ENCODE measurements around the gene FGFBP1. TPM values are rescaled to one million over a fixed set of nuclear protein-coding genes. Genes with fewer than 3 reads are reported as not detected.

Gene FGFBP1
- total and polyA plus RNA-seq, 11 donors = 1.1 TPM; not detected in 10

GRCh38 chr4:15942283-15942682, 3.7 kb upstream of the FGFBP1 start:
- Histone ChIP-seq H3K4me1 (no peaks in the 10 kb centered on the region), H3K4me3 (no peak overlapping the region), H3K36me3 (no peaks in the 10 kb centered on the region), H3K27ac (no peak overlapping the region), H3K9me3 (no peaks in the 10 kb centered on the region), H3K27me3 (peaks cover 0 to 6% (median 0%) of the 10 kb centered on the region in 9 donors)
- WGBS, 4 donors = 81 to 95% (median 87%) methylated on average over 1 of the region's 1 CpG
- DNase-seq = no peak
- intact Hi-C loops (cut with DNase I) = no loop called here
- ATAC-seq = no peak
- TF ChIP-seq, protein P1, sequence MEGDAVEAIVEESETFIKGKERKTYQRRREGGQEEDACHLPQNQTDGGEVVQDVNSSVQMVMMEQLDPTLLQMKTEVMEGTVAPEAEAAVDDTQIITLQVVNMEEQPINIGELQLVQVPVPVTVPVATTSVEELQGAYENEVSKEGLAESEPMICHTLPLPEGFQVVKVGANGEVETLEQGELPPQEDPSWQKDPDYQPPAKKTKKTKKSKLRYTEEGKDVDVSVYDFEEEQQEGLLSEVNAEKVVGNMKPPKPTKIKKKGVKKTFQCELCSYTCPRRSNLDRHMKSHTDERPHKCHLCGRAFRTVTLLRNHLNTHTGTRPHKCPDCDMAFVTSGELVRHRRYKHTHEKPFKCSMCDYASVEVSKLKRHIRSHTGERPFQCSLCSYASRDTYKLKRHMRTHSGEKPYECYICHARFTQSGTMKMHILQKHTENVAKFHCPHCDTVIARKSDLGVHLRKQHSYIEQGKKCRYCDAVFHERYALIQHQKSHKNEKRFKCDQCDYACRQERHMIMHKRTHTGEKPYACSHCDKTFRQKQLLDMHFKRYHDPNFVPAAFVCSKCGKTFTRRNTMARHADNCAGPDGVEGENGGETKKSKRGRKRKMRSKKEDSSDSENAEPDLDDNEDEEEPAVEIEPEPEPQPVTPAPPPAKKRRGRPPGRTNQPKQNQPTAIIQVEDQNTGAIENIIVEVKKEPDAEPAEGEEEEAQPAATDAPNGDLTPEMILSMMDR (IDR thresholded peaks at IDR 0.05) = no peak

GRCh38 chr4:15938182-15938581, 358 bp downstream of the FGFBP1 start:
- intact Hi-C loops (cut with DNase I) = no loop called here
- DNase-seq (no peak), ATAC-seq (no peak)
- TF ChIP-seq, protein P1 (IDR thresholded peaks at IDR 0.05) = no peak
- no peak for TF ChIP-seq POLR2A (IDR thresholded peaks at IDR 0.05)
- Histone ChIP-seq H3K27ac (no peak overlapping the region), H3K27me3 (peaks cover 0 to 6% (median 0%) of the 10 kb centered on the region in 9 donors), H3K4me3 (no peak overlapping the region), H3K9me3 (no peaks in the 10 kb centered on the region), H3K36me3 (no peaks in the 10 kb centered on the region), H3K4me1 (peaks cover 0 to 9% (median 0%) of the 10 kb centered on the region in 12 donors)
- WGBS, 4 donors = 31 to 36% (median 35%) methylated on average over 7 to 8 of the region's 8 CpGs

DNA sequence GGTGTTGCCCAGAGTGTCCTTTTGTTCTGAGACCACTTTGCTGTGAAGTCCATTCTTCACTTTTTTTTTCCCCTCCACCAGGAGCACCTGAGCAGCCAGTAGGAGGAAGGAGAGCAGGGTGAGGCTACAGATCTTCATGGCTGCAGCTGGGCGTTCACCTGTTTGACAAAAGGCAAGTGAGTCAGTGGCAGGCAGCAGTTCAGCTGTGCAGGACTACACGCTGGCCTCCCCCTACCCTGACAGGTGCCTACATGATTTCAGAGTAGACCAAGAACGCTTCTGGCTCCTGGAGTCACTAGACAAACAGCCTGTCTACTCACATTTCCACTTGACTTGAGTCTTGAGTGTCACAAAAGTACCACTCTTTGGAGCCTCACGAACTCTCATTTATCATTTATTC, 2.0 kb downstream of the FGFBP1 start:
- WGBS, 4 donors = 68 to 85% (median 77%) methylated on average over 4 of the region's 4 CpGs

GRCh38 chr4:15935504-15936402, 2.8 kb downstream of the FGFBP1 start:
- DNase-seq (no peak), ATAC-seq (peak in 2 of 4 donors; percentile 33 to 42)
- peaks cover 0 to 9% (median 0%) of the 10 kb centered on the region in 12 donors for H3K4me1 ChIP-seq
- WGBS, 4 donors = 63 to 71% (median 67%) methylated on average over 10 of the region's 10 CpGs
- no peak for TF ChIP-seq POLR2A (IDR thresholded peaks at IDR 0.05)
- TF ChIP-seq, protein P1 (IDR thresholded peaks at IDR 0.05) = no peak
- peak overlapping the region in 2 of 12 donors; percentile 48 to 49 for H3K27ac ChIP-seq
- intact Hi-C loops (cut with DNase I) = no loop called here
- H3K36me3 ChIP-seq = no peaks in the 10 kb centered on the region
- H3K9me3 ChIP-seq = no peaks in the 10 kb centered on the region
- H3K27me3 ChIP-seq = peaks cover 0 to 7% (median 1%) of the 10 kb centered on the region in 9 donors
- peak overlapping the region in 1 of 12 donors; percentile 16 for H3K4me3 ChIP-seq

More for the DNA sequence above, 2.0 kb downstream of the FGFBP1 start:
- H3K36me3 ChIP-seq = no peaks in the 10 kb centered on the region
- H3K9me3 ChIP-seq = no peaks in the 10 kb centered on the region
- H3K27me3 ChIP-seq = peaks cover 0 to 7% (median 0%) of the 10 kb centered on the region in 9 donors
- intact Hi-C loops (cut with DNase I) = no loop called here
- H3K4me1 ChIP-seq = peaks cover 0 to 9% (median 0%) of the 10 kb centered on the region in 12 donors
- no peak for TF ChIP-seq POLR2A (IDR thresholded peaks at IDR 0.05)
- TF ChIP-seq, protein P1 (IDR thresholded peaks at IDR 0.05) = no peak
- peak overlapping the region in 1 of 12 donors; percentile 48 for H3K27ac ChIP-seq
- no peak for ATAC-seq
- DNase-seq = no peak
- no peak overlapping the region for H3K4me3 ChIP-seq
